ENCODE measurements around the gene ITGB7. TPM values are rescaled to one million over a fixed set of nuclear protein-coding genes. Genes with fewer than 3 reads are reported as not detected.

The ITGB7 gene
- total and polyA plus RNA-seq, 9 donors, result 0.27 to 1.4 (median 0.80) TPM

GRCh38 chr12:53239643-53240258 lies 32.7 kb upstream of the ITGB7 start:
- H3K4me3 ChIP-seq (ENCODE audit: low read length), result no peak overlapping the region
- no peaks in the 10 kb centered on the region for H3K36me3 ChIP-seq (ENCODE audit: control insufficient read depth, insufficient read depth, low read length)
- H3K27me3 ChIP-seq (ENCODE audit: control insufficient read depth, insufficient read depth, low read length), result peaks cover 11% of the 10 kb centered on the region
- H3K4me1 ChIP-seq (ENCODE audit: control insufficient read depth, insufficient read depth, low read length), result peaks cover under 1% of the 10 kb centered on the region
- H3K9me3 ChIP-seq (replicated peaks; ENCODE audit: control insufficient read depth, low read depth, low read length), result no peaks in the 10 kb centered on the region
- DNase-seq, result no peak
- no peak overlapping the region for H3K27ac ChIP-seq (ENCODE audit: low read length)
- WGBS (ENCODE audit: insufficient coverage), result 84% methylated on average over 6 of the region's 10 CpGs

- Histone ChIP-seq H3K27ac (ENCODE audit: low read length) (no peak overlapping the region), H3K27me3 (ENCODE audit: control insufficient read depth, insufficient read depth, low read length) (peaks cover 8% of the 10 kb centered on the region), H3K9me3 (replicated peaks; ENCODE audit: control insufficient read depth, low read depth, low read length) (no peaks in the 10 kb centered on the region), H3K4me3 (ENCODE audit: low read length) (no peak overlapping the region), H3K4me1 (ENCODE audit: control insufficient read depth, insufficient read depth, low read length) (peaks cover 27% of the 10 kb centered on the region), H3K36me3 (ENCODE audit: control insufficient read depth, insufficient read depth, low read length) (no peaks in the 10 kb centered on the region)
- no peak for DNase-seq
- no CpG with 5 or more reads among the region's 1 CpG for WGBS (ENCODE audit: insufficient coverage)
These were observed 29.5 kb upstream of the ITGB7 start for GRCh38 chr12:53236443-53237111.

- no peak for DNase-seq
- no peaks in the 10 kb centered on the region for H3K9me3 ChIP-seq (replicated peaks; ENCODE audit: control insufficient read depth, low read depth, low read length)
- no peaks in the 10 kb centered on the region for H3K36me3 ChIP-seq (ENCODE audit: control insufficient read depth, insufficient read depth, low read length)
- WGBS (ENCODE audit: insufficient coverage), result 56% methylated on average over 4 of the region's 9 CpGs
- H3K4me1 ChIP-seq (ENCODE audit: control insufficient read depth, insufficient read depth, low read length), result peaks cover 34% of the 10 kb centered on the region
- peaks cover 8% of the 10 kb centered on the region for H3K27me3 ChIP-seq (ENCODE audit: control insufficient read depth, insufficient read depth, low read length)
- no peak overlapping the region for H3K4me3 ChIP-seq (ENCODE audit: low read length)
- H3K27ac ChIP-seq (ENCODE audit: low read length), result no peak overlapping the region
These were observed 28.8 kb upstream of the ITGB7 start for GRCh38 chr12:53235742-53236442.

- peaks cover 34% of the 10 kb centered on the region for H3K4me1 ChIP-seq (ENCODE audit: control insufficient read depth, insufficient read depth, low read length)
- DNase-seq, result no peak
- WGBS (ENCODE audit: insufficient coverage), result no CpG with 5 or more reads among the region's 3 CpGs
- H3K27ac ChIP-seq (ENCODE audit: low read length), result no peak overlapping the region
- H3K36me3 ChIP-seq (ENCODE audit: control insufficient read depth, insufficient read depth, low read length), result no peaks in the 10 kb centered on the region
- H3K4me3 ChIP-seq (ENCODE audit: low read length), result no peak overlapping the region
- H3K9me3 ChIP-seq (replicated peaks; ENCODE audit: control insufficient read depth, low read depth, low read length), result no peaks in the 10 kb centered on the region
- H3K27me3 ChIP-seq (ENCODE audit: control insufficient read depth, insufficient read depth, low read length), result peaks cover 8% of the 10 kb centered on the region
These were observed 28.1 kb upstream of the ITGB7 start for GRCh38 chr12:53235164-53235563.

- Histone ChIP-seq H3K4me1 (ENCODE audit: control insufficient read depth, insufficient read depth, low read length) (peaks cover 34% of the 10 kb centered on the region), H3K27me3 (ENCODE audit: control insufficient read depth, insufficient read depth, low read length) (peaks cover 5% of the 10 kb centered on the region), H3K9me3 (replicated peaks; ENCODE audit: control insufficient read depth, low read depth, low read length) (no peaks in the 10 kb centered on the region), H3K4me3 (ENCODE audit: low read length) (no peak overlapping the region), H3K27ac (ENCODE audit: low read length) (peak overlapping the region; percentile 67), H3K36me3 (ENCODE audit: control insufficient read depth, insufficient read depth, low read length) (no peaks in the 10 kb centered on the region)
- DNase-seq, result peak; percentile 64
- 0% methylated on average over 7 of the region's 12 CpGs for WGBS (ENCODE audit: insufficient coverage)
These were observed 27.3 kb upstream of the ITGB7 start for GRCh38 chr12:53234271-53234914.

GRCh38 chr12:53233671-53234121 lies 26.6 kb upstream of the ITGB7 start:
- no CpG with 5 or more reads among the region's 7 CpGs for WGBS (ENCODE audit: insufficient coverage)
- DNase-seq, result peak; percentile 28
- Histone ChIP-seq H3K27me3 (ENCODE audit: control insufficient read depth, insufficient read depth, low read length) (peaks cover 5% of the 10 kb centered on the region), H3K36me3 (ENCODE audit: control insufficient read depth, insufficient read depth, low read length) (no peaks in the 10 kb centered on the region), H3K4me3 (ENCODE audit: low read length) (no peak overlapping the region), H3K27ac (ENCODE audit: low read length) (peak overlapping the region; percentile 67), H3K4me1 (ENCODE audit: control insufficient read depth, insufficient read depth, low read length) (peaks cover 34% of the 10 kb centered on the region), H3K9me3 (replicated peaks; ENCODE audit: control insufficient read depth, low read depth, low read length) (no peaks in the 10 kb centered on the region)

- Histone ChIP-seq H3K36me3 (ENCODE audit: control insufficient read depth, insufficient read depth, low read length) (no peaks in the 10 kb centered on the region), H3K4me1 (ENCODE audit: control insufficient read depth, insufficient read depth, low read length) (peaks cover 34% of the 10 kb centered on the region), H3K27ac (ENCODE audit: low read length) (peak overlapping the region; percentile 60), H3K27me3 (ENCODE audit: control insufficient read depth, insufficient read depth, low read length) (peaks cover 5% of the 10 kb centered on the region), H3K4me3 (ENCODE audit: low read length) (peak overlapping the region; percentile 56), H3K9me3 (replicated peaks; ENCODE audit: control insufficient read depth, low read depth, low read length) (no peaks in the 10 kb centered on the region)
- DNase-seq, result peak; percentile 66
- WGBS (ENCODE audit: insufficient coverage), result 27% methylated on average over 1 of the region's 11 CpGs
These were observed 25.8 kb upstream of the ITGB7 start for GRCh38 chr12:53232646-53233461.

- Histone ChIP-seq H3K4me1 (ENCODE audit: control insufficient read depth, insufficient read depth, low read length) (peaks cover 34% of the 10 kb centered on the region), H3K4me3 (ENCODE audit: low read length) (peak within 1 kb of the TSS; percentile 56), H3K9me3 (replicated peaks; ENCODE audit: control insufficient read depth, low read depth, low read length) (no peaks in the 10 kb centered on the region), H3K27ac (ENCODE audit: low read length) (peak within 1 kb of the TSS; percentile 69), H3K27me3 (ENCODE audit: control insufficient read depth, insufficient read depth, low read length) (peaks cover 5% of the 10 kb centered on the region), H3K36me3 (ENCODE audit: control insufficient read depth, insufficient read depth, low read length) (no peaks in the 10 kb centered on the region)
- WGBS (ENCODE audit: insufficient coverage), result under 1% methylated on average over 24 of the region's 44 CpGs
- peak; percentile 65 for DNase-seq
These were observed 25.0 kb upstream of the ITGB7 start, which contains the start of gene RARG for GRCh38 chr12:53231921-53232645. Gene RARG, minus strand, starts transcription at chr12:53232209. Its CDS starts 4,664 bp downstream, at chr12:53227545.

- WGBS (ENCODE audit: insufficient coverage), result 0% methylated on average over 5 of the region's 9 CpGs
- Histone ChIP-seq H3K4me3 (ENCODE audit: low read length) (peak overlapping the region; percentile 56), H3K4me1 (ENCODE audit: control insufficient read depth, insufficient read depth, low read length) (peaks cover 34% of the 10 kb centered on the region), H3K36me3 (ENCODE audit: control insufficient read depth, insufficient read depth, low read length) (no peaks in the 10 kb centered on the region), H3K27ac (ENCODE audit: low read length) (peak overlapping the region; percentile 69), H3K27me3 (ENCODE audit: control insufficient read depth, insufficient read depth, low read length) (peaks cover 5% of the 10 kb centered on the region), H3K9me3 (replicated peaks; ENCODE audit: control insufficient read depth, low read depth, low read length) (no peaks in the 10 kb centered on the region)
- DNase-seq, result peak; percentile 38
These were observed 24.5 kb upstream of the ITGB7 start for GRCh38 chr12:53231671-53231920.
